SK-N-SH (cell line): ENCODE measurements around the gene PSMC2. TPM values are rescaled to one million over a fixed set of nuclear protein-coding genes. Genes with fewer than 3 reads are reported as not detected.

Experiments used
- CTCF ChIA-PET: fragments of 300-600, 350-600 bp; formaldehyde crosslinking; extraction: SDS; loops from one replicate; lab custom pipeline; 2021; lab: Yijun Ruan, JAX
- POLR2A ChIA-PET: fragments of 350-600 bp; sonication (Branson Sonifier 250); formaldehyde crosslinking; extraction: SDS; loops from one replicate; lab custom pipeline; 2020; ENCODE audit warnings: antibody characterized with exemption, inconsistent platforms; lab: Yijun Ruan, JAX
- DNase-seq: peaks from one replicate; pipeline ENCODE4 v3.0.0; 2012
- H2AFZ ChIP-seq: fragments of 200-600 bp; sonication (generic); 2 replicates; pipeline ENCODE4 v1.8.1; 2016; ENCODE audit warnings: antibody characterized with exemption, mild to moderate bottlenecking, low read depth
- H3F3A ChIP-seq: fragments of 200-600 bp; sonication (generic); replicated peaks from 2 replicates; pipeline ENCODE3; 2016; ENCODE audit warnings: antibody characterized with exemption, mild to moderate bottlenecking; ENCODE audit not compliant: insufficient read depth
- H3K27ac ChIP-seq, 2 experiments: fragments of 200-500 bp in 1 of 2; fragments of 200-600 bp in 1 of 2; sonication (Bioruptor generic) in 1 of 2; sonication (generic), shearing (Covaris generic) in 1 of 2; 2 replicates each; pipeline versions ENCODE4 v1.5.1 to v1.6.1; 2014 to 2016; ENCODE audit warnings: low read depth in 2 of 2, inconsistent platforms in 1 of 2, low read length in 1 of 2, mild to moderate bottlenecking in 1 of 2, mixed read lengths in 1 of 2
- H3K27me3 ChIP-seq: fragments of 200-600 bp; sonication (generic), shearing (Covaris generic); 2 replicates; pipeline ENCODE4 v1.6.1; 2016; ENCODE audit warnings: mixed run types; ENCODE audit not compliant: insufficient read depth
- H3K36me3 ChIP-seq, 2 experiments: fragments of 200-500 bp in 1 of 2; fragments of 200-600 bp in 1 of 2; sonication (Bioruptor generic) in 1 of 2; sonication (generic) in 1 of 2; replicated peaks in 1 of 2; 2 replicates each; pipeline versions ENCODE3 to v1.5.1; 2014 to 2016; ENCODE audit warnings: low read length in 1 of 2, mild to moderate bottlenecking in 1 of 2; ENCODE audit not compliant: insufficient read depth in 2 of 2, control insufficient read depth in 1 of 2
- H3K4me1 ChIP-seq, 2 experiments: fragments of 200-500 bp in 1 of 2; fragments of 200-600 bp in 1 of 2; sonication (Bioruptor generic) in 1 of 2; sonication (generic), shearing (Covaris generic) in 1 of 2; 2 replicates each; pipeline versions ENCODE4 v1.5.1 to v1.6.1; 2014 to 2016; ENCODE audit warnings: low read depth in 1 of 2, low read length in 1 of 2, mixed run types in 1 of 2; ENCODE audit not compliant: insufficient read depth in 2 of 2, control insufficient read depth in 1 of 2
- H3K4me2 ChIP-seq: fragments of 200-600 bp; sonication (generic), shearing (Covaris generic); 2 replicates; pipeline ENCODE4 v1.6.1; 2017; ENCODE audit warnings: mixed run types
- H3K4me3 ChIP-seq, 2 experiments: fragments of 200-500 bp in 1 of 2; fragments of 200-600 bp in 1 of 2; sonication (Bioruptor generic) in 1 of 2; sonication (generic), shearing (Covaris generic) in 1 of 2; 2 replicates each; pipeline versions ENCODE4 v1.5.1 to v1.8.1; 2014 to 2016; ENCODE audit warnings: low read depth in 2 of 2, inconsistent platforms in 1 of 2, low read length in 1 of 2, mild to moderate bottlenecking in 1 of 2, mixed read lengths in 1 of 2, moderate library complexity in 1 of 2
- H3K79me2 ChIP-seq: fragments of 200-600 bp; sonication (generic); 2 replicates; pipeline ENCODE4 v1.8.1; 2017; ENCODE audit warnings: mild to moderate bottlenecking; ENCODE audit not compliant: insufficient read depth
- H3K9ac ChIP-seq: fragments of 200-600 bp; sonication (generic); 2 replicates; pipeline ENCODE4 v1.6.1; 2017; ENCODE audit warnings: mixed run types
- H3K9me2 ChIP-seq: fragments of 200-600 bp; sonication (generic); 2 replicates; pipeline ENCODE4 v1.6.1; 2017; ENCODE audit warnings: mixed run types
- H3K9me3 ChIP-seq: fragments of 200-600 bp; sonication (generic); 2 replicates; pipeline ENCODE4 v1.6.1; 2017; ENCODE audit warnings: mixed run types, mild to moderate bottlenecking, moderate library complexity
- H4K20me1 ChIP-seq: fragments of 200-600 bp; sonication (generic); 2 replicates; pipeline ENCODE4 v1.6.1; 2017; ENCODE audit warnings: mild to moderate bottlenecking, mixed run types; ENCODE audit not compliant: insufficient read depth
- ELF1 ChIP-seq: IDR thresholded peaks from 2 replicates; pipeline ENCODE4 v1.4.0; 2012
- EZH2phosphoT487 ChIP-seq: fragments of 200-600 bp; sonication (generic); IDR thresholded peaks from 2 replicates; pipeline ENCODE4 v1.6.1; 2017; ENCODE audit warnings: low read depth, mixed run types, mild to moderate bottlenecking, antibody characterized with exemption, moderate library complexity, borderline replicate concordance
- FOXM1 ChIP-seq: IDR thresholded peaks from 2 replicates; pipeline ENCODE4 v1.4.0; 2012; ENCODE audit warnings: low read depth, mild to moderate bottlenecking
- NRF1 ChIP-seq: IDR thresholded peaks from 2 replicates; pipeline ENCODE4 v1.6.1; 2012; ENCODE audit warnings: low read depth, mild to moderate bottlenecking, low read length
- PBX3 ChIP-seq: IDR thresholded peaks from 2 replicates; pipeline ENCODE4; 2012
- RCOR1 ChIP-seq: fragments of 150-350 bp; IDR thresholded peaks from 2 replicates; pipeline ENCODE4 v1.6.1; 2017; ENCODE audit warnings: antibody characterized with exemption, low read length
- REST ChIP-seq: IDR thresholded peaks from 2 replicates; pipeline ENCODE4 v1.6.1; 2012; ENCODE audit warnings: mild to moderate bottlenecking, low read depth, low read length, moderate library complexity
- SIN3A ChIP-seq: IDR thresholded peaks from 2 replicates; pipeline ENCODE4 v1.6.1; 2012; ENCODE audit warnings: low read depth, mild to moderate bottlenecking, low read length, moderate library complexity, borderline replicate concordance
- TAF1 ChIP-seq: IDR thresholded peaks from 2 replicates; pipeline ENCODE4 v1.6.1; 2012; ENCODE audit warnings: low read depth, mild to moderate bottlenecking, low read length, moderate library complexity, borderline replicate concordance
- WGBS: methylation state at CpG from one replicate; pipeline ENCODE4 v1.1.6; 2017; ENCODE audit warnings: low lambda C conversion rate; 5-methylcytosine and 5-hydroxymethylcytosine counted together
- polyA plus RNA-seq, 3 experiments: library from polyadenylated mRNA; depleted of rRNA; stranded (reverse); fragments of >200 nt; gene quantifications; 2 replicates each; pipeline ENCODE4 v1.2.3, GENCODE V29; 2012

The PSMC2 gene
- polyA plus RNA-seq, 1 of the 3 experiments (the other 2 are of a cell fraction) = 231 TPM

GRCh38 chr7:103316380-103316941 lies 31.0 kb upstream of the PSMC2 start:
- POLR2A ChIA-PET = interaction anchor here (0.7 kb wide), 1 partner anchor 9 kb away, joined by 3 read pairs; no protein-coding TSS in a partner anchor
- peaks cover 84 to 94% of the 10 kb centered on the region in 2 experiments for H3K36me3 ChIP-seq

GRCh38 chr7:103317009-103317408 lies 30.4 kb upstream of the PSMC2 start:
- CTCF ChIA-PET = interaction anchor here (0.6 to 1.6 kb wide), 4 partner anchors 11 to 90 kb away, joined by 3 read pairs; partner anchors contain the start of gene PMPCB
- H3K4me2 ChIP-seq = no peak overlapping the region
- POLR2A ChIA-PET = interaction anchor here (0.7 kb wide), 1 partner anchor 10 kb away, joined by 3 read pairs; no protein-coding TSS in a partner anchor
- H4K20me1 ChIP-seq = no peaks in the 10 kb centered on the region; the same call in 1 of the 2 replicates
- H3K36me3 ChIP-seq = peaks cover 84 to 93% of the 10 kb centered on the region in 2 experiments
- H3K4me3 ChIP-seq = no peak overlapping the region
- H3F3A ChIP-seq = peaks cover 43% of the 10 kb centered on the region
- H3K9ac ChIP-seq = no peak overlapping the region
- no peak overlapping the region for H2AFZ ChIP-seq
- H3K4me1 ChIP-seq = no peaks in the 10 kb centered on the region
- H3K9me3 ChIP-seq = no peaks in the 10 kb centered on the region
- 0 out of 2 replicates have a peak, but pooled peaks cover 3% of the 10 kb centered on the region for H3K79me2 ChIP-seq
- H3K9me2 ChIP-seq = no peaks in the 10 kb centered on the region
- DNase-seq = no peak
- TF ChIP-seq FOXM1 (no peak), REST (no peak), SIN3A (no peak)
- no peaks in the 10 kb centered on the region for H3K27me3 ChIP-seq
- peak overlapping the region in 1 of 2 experiments; percentile 11; a peak in 1 of 4 replicates for H3K27ac ChIP-seq

More at GRCh38 chr7:103316380-103316941, 31.0 kb upstream of the PSMC2 start:
- WGBS = 98% methylated on average over 2 of the region's 2 CpGs
- Histone ChIP-seq H3K27me3 (no peaks in the 10 kb centered on the region), H3K9ac (no peak overlapping the region), H3K9me3 (no peaks in the 10 kb centered on the region), H3K4me3 (no peak overlapping the region), H3K4me1 (no peaks in the 10 kb centered on the region; a peak in 1 of 4 replicates), H3K79me2 (0 out of 2 replicates have a peak, but pooled peaks cover 3% of the 10 kb centered on the region)
- CTCF ChIA-PET = interaction anchor here (1.1 to 1.6 kb wide), 3 partner anchors 11 to 91 kb away, joined by 3 read pairs; partner anchors contain the start of gene PMPCB
- TF ChIP-seq NRF1 (no peak), RCOR1 (no peak), ELF1 (no peak), TAF1 (no peak), PBX3 (no peak), EZH2phosphoT487 (no peak)
- TF ChIP-seq, all 33 proteins: peak for 0
- no peak overlapping the region for H3K4me2 ChIP-seq
- H3K9me2 ChIP-seq = no peaks in the 10 kb centered on the region
- H2AFZ ChIP-seq = no peak overlapping the region
- H3F3A ChIP-seq = peaks cover 47% of the 10 kb centered on the region
- H3K27ac ChIP-seq = peak overlapping the region in 1 of 2 experiments; percentile 11; a peak in 1 of 4 replicates
- DNase-seq = no peak
- H4K20me1 ChIP-seq = no peaks in the 10 kb centered on the region; the same call in 1 of the 2 replicates
